Loucy (cell line): ENCODE data around the gene DNAJB12.
"Not testable (repeated sequence)": the region's sequence is repeated elsewhere in the genome, so short reads cannot be mapped to it uniquely, and the experiment has no call there.

Source experiments
- EZH2phosphoT487 ChIP-seq: fragments of 200-600 bp; IDR thresholded peaks from 2 replicates; pipeline ENCODE4 v1.6.1; 2018; ENCODE audit warnings: antibody characterized with exemption, mild to moderate bottlenecking, moderate library complexity, borderline replicate concordance
- TF ChIP-seq, protein P1 (sequence below): fragments of 200-600 bp; sonication (generic); conservative IDR thresholded peaks from 2 replicates; pipeline ENCODE4 v1.5.1; 2014; ENCODE audit warnings: mild to moderate bottlenecking, antibody characterized with exemption, low read length

DNA sequence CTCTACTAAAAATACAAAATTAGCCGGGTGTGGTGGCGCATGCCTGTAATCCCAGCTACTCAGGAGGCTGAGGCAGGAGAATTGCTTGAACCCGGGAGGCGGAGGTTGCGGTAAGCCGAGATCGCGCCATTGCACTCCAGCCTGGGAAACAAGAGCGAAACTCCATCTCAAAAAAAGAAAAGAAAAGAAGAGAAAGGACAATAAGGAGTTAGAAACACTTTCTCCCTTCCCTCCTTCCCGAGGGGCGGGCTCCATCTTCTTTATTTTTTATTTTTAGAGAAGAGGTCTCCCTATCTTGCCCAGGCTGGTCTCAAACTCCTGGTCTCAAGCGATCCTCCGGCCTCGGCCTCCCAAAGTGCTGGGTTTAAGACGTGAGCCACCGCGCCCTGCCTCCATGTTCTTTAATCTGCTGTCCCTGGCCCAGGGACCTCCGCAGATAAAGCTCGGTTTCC, 57.9 kb downstream of the DNAJB12 start:
- TF ChIP-seq, protein P1, sequence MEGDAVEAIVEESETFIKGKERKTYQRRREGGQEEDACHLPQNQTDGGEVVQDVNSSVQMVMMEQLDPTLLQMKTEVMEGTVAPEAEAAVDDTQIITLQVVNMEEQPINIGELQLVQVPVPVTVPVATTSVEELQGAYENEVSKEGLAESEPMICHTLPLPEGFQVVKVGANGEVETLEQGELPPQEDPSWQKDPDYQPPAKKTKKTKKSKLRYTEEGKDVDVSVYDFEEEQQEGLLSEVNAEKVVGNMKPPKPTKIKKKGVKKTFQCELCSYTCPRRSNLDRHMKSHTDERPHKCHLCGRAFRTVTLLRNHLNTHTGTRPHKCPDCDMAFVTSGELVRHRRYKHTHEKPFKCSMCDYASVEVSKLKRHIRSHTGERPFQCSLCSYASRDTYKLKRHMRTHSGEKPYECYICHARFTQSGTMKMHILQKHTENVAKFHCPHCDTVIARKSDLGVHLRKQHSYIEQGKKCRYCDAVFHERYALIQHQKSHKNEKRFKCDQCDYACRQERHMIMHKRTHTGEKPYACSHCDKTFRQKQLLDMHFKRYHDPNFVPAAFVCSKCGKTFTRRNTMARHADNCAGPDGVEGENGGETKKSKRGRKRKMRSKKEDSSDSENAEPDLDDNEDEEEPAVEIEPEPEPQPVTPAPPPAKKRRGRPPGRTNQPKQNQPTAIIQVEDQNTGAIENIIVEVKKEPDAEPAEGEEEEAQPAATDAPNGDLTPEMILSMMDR: not testable (repeated sequence)
- not testable (repeated sequence) for TF ChIP-seq EZH2phosphoT487
